Measurements from ENCODE around the gene MIDN. TPM values are rescaled to one million over a fixed set of nuclear protein-coding genes. Genes with fewer than 3 reads are reported as not detected.
A peak's percentile ranks its signal among the peaks of the same experiment; 100 is the strongest.

MIDN gene
- total RNA-seq, 1 donor from 2014 or later: 15.8 TPM

DNA sequence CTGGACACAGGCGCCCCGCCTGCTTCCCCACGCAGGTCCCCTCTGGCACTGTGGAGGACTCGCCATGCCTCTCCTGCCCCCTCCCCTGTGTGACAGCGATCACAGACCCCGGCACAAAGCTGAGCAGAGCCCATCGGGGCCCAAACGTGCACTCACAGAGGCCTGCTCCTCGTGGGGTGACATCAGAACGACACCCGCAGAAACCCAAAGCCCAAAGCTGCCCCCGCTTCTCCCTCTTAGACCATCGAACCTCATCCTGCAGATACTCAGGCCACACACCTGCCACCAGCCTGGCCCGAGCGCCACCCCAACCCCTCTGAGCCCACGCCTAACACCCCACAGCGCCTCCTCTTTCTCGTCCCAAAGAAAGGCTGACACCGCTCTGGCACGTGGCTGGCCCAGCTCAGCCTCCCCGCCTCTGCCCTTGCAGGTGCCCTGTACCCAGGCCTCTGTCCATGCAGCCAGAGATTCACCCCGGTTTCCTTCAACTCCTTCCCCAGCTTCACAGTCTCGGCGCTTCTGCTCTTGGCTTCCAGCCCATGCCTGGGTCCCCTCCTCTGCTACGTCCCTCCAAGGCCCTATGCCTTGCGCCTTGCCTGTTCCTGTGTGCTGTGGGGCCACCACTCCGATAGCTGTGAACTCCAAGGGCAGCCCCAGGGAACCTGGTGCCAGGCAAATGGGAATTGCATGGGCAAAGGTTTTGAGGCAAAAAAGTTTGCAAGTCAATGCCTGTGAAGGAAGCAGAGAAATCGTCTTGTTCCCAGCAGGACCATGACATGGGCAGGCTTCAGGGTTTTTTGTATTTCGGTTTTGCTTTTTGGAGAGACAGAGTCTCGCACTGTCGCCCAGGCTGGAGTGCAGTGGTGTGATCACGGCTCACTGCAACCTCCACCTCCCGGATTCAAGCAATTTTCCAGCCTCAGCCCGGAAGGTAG lies 9.7 kb upstream of the MIDN start:
- Histone ChIP-seq H3K4me3 (ENCODE audit: low read depth, low read length) (no peak overlapping the region), H3K36me3 (ENCODE audit: control insufficient read depth, insufficient read depth, low read length) (peaks cover 2% of the 10 kb centered on the region), H3K27me3 (ENCODE audit: control insufficient read depth, insufficient read depth, low read length) (no peaks in the 10 kb centered on the region)
- no peak for FAIRE-seq
- DNase-seq (ENCODE audit: low read depth): no peak
- TF ChIP-seq, protein P1, sequence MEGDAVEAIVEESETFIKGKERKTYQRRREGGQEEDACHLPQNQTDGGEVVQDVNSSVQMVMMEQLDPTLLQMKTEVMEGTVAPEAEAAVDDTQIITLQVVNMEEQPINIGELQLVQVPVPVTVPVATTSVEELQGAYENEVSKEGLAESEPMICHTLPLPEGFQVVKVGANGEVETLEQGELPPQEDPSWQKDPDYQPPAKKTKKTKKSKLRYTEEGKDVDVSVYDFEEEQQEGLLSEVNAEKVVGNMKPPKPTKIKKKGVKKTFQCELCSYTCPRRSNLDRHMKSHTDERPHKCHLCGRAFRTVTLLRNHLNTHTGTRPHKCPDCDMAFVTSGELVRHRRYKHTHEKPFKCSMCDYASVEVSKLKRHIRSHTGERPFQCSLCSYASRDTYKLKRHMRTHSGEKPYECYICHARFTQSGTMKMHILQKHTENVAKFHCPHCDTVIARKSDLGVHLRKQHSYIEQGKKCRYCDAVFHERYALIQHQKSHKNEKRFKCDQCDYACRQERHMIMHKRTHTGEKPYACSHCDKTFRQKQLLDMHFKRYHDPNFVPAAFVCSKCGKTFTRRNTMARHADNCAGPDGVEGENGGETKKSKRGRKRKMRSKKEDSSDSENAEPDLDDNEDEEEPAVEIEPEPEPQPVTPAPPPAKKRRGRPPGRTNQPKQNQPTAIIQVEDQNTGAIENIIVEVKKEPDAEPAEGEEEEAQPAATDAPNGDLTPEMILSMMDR (IDR thresholded peaks at IDR 0.05; ENCODE audit: insufficient read depth, low read length, severe bottlenecking): no peak

DNA sequence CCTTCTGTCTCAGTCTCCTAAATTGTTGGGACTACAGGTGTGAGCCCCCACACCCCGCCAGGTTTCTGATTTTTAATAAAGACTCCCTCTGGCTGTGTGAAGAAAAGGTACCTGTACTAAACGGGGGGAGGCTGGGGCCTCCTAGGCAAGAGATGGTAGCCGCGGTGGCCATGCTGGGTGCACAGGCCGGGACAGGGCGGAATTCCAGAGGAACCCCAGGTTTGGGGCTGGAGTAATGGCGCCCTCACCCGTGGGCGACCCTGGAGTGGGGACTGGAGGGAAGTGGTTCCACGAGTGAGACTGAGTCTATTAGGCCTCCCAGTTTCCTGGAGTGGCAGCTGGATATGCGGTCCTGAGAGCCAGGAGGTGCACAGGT lies 9.0 kb upstream of the MIDN start:
- TF ChIP-seq, protein P1 (IDR thresholded peaks at IDR 0.05; ENCODE audit: insufficient read depth, low read length, severe bottlenecking): no peak
- DNase-seq (ENCODE audit: low read depth): no peak
- peaks cover 5% of the 10 kb centered on the region for H3K36me3 ChIP-seq (ENCODE audit: control insufficient read depth, insufficient read depth, low read length)

DNA sequence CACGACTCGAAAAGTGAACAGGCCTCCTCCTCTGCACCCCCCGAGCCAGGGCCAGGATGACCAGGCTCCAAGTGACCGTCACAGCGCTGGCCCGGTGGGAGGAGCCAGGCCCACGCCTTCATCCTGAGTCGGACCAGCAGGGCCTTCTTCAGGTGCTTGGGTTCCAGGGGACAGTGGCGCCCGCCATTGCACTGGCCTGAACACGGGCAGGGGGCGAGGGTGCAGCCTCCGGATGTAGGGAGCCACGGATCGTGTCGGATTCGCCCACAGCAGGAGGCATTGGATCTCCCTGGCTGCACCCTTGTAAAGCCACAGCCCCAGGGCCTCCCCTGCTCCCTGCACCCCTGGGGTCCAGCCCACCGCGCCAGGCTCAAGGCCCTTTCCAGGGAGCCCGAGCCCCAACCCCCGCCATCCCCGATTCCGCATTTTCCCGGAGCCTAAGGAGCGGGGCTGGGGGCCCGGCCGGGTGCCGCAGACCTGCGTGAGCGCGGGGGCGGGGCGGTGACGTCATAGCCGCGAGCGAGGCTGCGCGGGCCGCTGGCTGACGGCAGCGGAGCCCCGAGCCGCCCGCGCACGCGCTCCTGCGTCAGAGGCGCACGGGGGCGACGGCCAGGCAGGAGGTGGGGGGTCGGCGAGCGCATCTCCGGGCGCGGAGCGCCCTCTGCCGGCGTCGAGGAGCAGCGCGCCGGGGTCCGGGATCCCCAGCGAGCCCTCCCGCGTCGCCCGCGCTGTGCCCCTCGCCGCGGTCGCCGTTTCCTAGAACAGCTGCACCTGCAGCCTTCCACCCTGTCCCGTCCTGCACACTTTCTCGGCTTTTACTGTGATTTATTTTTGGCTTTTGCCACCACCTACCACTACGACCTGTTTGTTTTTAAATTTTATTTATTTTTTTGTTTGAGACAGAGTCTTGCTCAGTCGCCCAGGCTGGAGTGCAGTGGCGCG lies 8.3 kb upstream of the MIDN start:
- FAIRE-seq (no peak), DNase-seq (ENCODE audit: low read depth) (peak; percentile 64)
- Histone ChIP-seq H3K4me3 (ENCODE audit: low read depth, low read length) (peak overlapping the region; percentile 31), H3K27me3 (ENCODE audit: control insufficient read depth, insufficient read depth, low read length) (no peaks in the 10 kb centered on the region), H3K36me3 (ENCODE audit: control insufficient read depth, insufficient read depth, low read length) (peaks cover 5% of the 10 kb centered on the region)
- TF ChIP-seq, protein P1 (IDR thresholded peaks at IDR 0.05; ENCODE audit: insufficient read depth, low read length, severe bottlenecking): peak; percentile 81

More for the DNA sequence above, 9.0 kb upstream of the MIDN start:
- Histone ChIP-seq H3K27me3 (ENCODE audit: control insufficient read depth, insufficient read depth, low read length) (no peaks in the 10 kb centered on the region), H3K4me3 (ENCODE audit: low read depth, low read length) (no peak overlapping the region)
- FAIRE-seq: no peak

DNA sequence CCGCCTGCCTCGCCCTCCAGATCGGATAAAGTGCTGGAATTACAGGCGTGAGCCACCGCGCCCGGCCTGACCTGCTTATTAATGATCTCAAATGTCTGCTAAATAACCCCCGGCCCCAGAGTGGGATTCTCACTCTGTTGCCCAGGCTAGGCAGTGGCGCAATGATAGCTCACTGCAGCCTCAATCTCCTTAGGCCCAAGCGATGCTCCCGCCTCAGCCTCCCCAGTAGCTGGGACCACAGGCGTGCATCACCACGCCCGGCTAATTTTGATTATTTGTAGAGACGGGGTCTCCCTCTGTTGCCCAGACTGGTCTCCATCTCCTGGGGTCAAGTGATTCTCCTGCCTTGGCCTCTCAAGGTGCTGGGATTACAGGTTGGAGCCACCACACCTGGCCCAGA lies 7.5 kb upstream of the MIDN start:
- TF ChIP-seq, protein P1 (IDR thresholded peaks at IDR 0.05; ENCODE audit: insufficient read depth, low read length, severe bottlenecking): no peak
- DNase-seq (ENCODE audit: low read depth) (no peak), FAIRE-seq (no peak)
- Histone ChIP-seq H3K4me3 (ENCODE audit: low read depth, low read length) (peak overlapping the region; percentile 31), H3K36me3 (ENCODE audit: control insufficient read depth, insufficient read depth, low read length) (peaks cover 3% of the 10 kb centered on the region), H3K27me3 (ENCODE audit: control insufficient read depth, insufficient read depth, low read length) (no peaks in the 10 kb centered on the region)

DNA sequence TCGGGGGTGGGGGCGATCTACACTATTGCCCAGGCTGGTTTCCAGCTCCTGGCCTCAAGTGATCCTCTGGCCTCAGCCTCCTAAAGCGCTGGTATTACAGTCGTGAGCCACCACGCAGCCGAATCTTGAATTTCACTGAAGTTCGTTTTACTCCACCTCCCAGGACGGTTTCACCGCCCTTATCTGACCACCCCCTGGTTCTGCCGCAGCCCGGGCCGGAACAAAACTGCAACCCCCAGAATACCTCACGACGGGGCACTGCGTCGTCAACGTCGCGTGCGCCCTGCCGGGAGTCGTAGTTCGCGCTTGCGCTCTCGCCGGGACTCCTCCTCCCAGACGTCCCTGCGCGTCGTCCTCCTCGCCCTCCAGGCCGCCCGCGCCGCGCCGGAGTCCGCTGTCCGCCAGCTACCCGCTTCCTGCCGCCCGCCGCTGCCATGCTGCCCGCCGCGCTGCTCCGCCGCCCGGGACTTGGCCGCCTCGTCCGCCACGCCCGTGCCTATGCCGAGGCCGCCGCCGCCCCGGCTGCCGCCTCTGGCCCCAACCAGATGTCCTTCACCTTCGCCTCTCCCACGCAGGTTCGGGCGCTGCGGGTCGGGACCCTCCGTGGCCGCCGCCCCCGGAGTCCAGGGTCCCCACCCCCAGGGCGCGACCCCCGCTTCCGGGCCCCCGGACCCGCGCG lies 6.8 kb upstream of the MIDN start, which contains the start of gene ATP5F1D:
ATP5F1D (plus strand) TSS at position 335 of the 679 bp plus-strand sequence; CDS start at position 435, 100 bp downstream.
- peaks cover 3% of the 10 kb centered on the region for H3K36me3 ChIP-seq (ENCODE audit: control insufficient read depth, insufficient read depth, low read length)
- TF ChIP-seq, protein P1 (IDR thresholded peaks at IDR 0.05; ENCODE audit: insufficient read depth, low read length, severe bottlenecking): no peak
- DNase-seq (ENCODE audit: low read depth): peak; percentile 81
- peak within 1 kb of the TSS; percentile 62 for H3K4me3 ChIP-seq (ENCODE audit: low read depth, low read length)
- FAIRE-seq: no peak
- H3K27me3 ChIP-seq (ENCODE audit: control insufficient read depth, insufficient read depth, low read length): no peaks in the 10 kb centered on the region

All from bronchial epithelial cell (primary cell).